ENCODE data around the gene MEGF11.

MEGF11 gene

GRCh38 chr15:66089049-66089448, 164.5 kb downstream of the MEGF11 start:
- no peak for DNase-seq (ENCODE audit: low read depth)
- no peak for TF ChIP-seq CTCF (conservative IDR thresholded peaks at IDR 0.05; ENCODE audit: low read depth, low read length)
- H3K4me3 ChIP-seq (ENCODE audit: low read depth, low read length) = no peak overlapping the region

GRCh38 chr15:66085128-66085527, 168.4 kb downstream of the MEGF11 start:
- DNase-seq (ENCODE audit: low read depth) = no peak
- peak; percentile 4 for TF ChIP-seq CTCF (conservative IDR thresholded peaks at IDR 0.05; ENCODE audit: low read depth, low read length)
- no peak overlapping the region for H3K4me3 ChIP-seq (ENCODE audit: low read depth, low read length)

- no peak for DNase-seq (ENCODE audit: low read depth)
- TF ChIP-seq CTCF (conservative IDR thresholded peaks at IDR 0.05; ENCODE audit: low read depth, low read length) = no peak
- H3K4me3 ChIP-seq (ENCODE audit: low read depth, low read length) = no peak overlapping the region
Measured at GRCh38 chr15:66084704-66085103, 168.8 kb downstream of the MEGF11 start.

- TF ChIP-seq CTCF (conservative IDR thresholded peaks at IDR 0.05; ENCODE audit: low read depth, low read length) = no peak
- H3K4me3 ChIP-seq (ENCODE audit: low read depth, low read length) = no peak overlapping the region
- peak; percentile 69 for DNase-seq (ENCODE audit: low read depth)
Measured at GRCh38 chr15:66080717-66081398, 172.7 kb downstream of the MEGF11 start.

GRCh38 chr15:66078929-66079275, 174.6 kb downstream of the MEGF11 start:
- H3K4me3 ChIP-seq (ENCODE audit: low read depth, low read length) = no peak overlapping the region
- no peak for DNase-seq (ENCODE audit: low read depth)
- no peak for TF ChIP-seq CTCF (conservative IDR thresholded peaks at IDR 0.05; ENCODE audit: low read depth, low read length)

GRCh38 chr15:66078196-66078928, 175.2 kb downstream of the MEGF11 start:
- no peak overlapping the region for H3K4me3 ChIP-seq (ENCODE audit: low read depth, low read length)
- no peak for DNase-seq (ENCODE audit: low read depth)
- TF ChIP-seq CTCF (conservative IDR thresholded peaks at IDR 0.05; ENCODE audit: low read depth, low read length) = no peak

GRCh38 chr15:66077320-66077663, 176.3 kb downstream of the MEGF11 start:
- H3K4me3 ChIP-seq (ENCODE audit: low read depth, low read length) = no peak overlapping the region
- no peak for DNase-seq (ENCODE audit: low read depth)
- TF ChIP-seq CTCF (conservative IDR thresholded peaks at IDR 0.05; ENCODE audit: low read depth, low read length) = no peak

Data from choroid plexus epithelial cell (primary cell).